Heart left ventricle (tissue), 16 donors: ENCODE data around the gene KCTD18. TPM values are rescaled to one million over a fixed set of nuclear protein-coding genes. Genes with fewer than 3 reads are reported as not detected.

Experiments
- ATAC-seq, 4 donors: fragments of 200-7000 bp; cut with Tn5 transposase; one replicate each; pipeline ENCODE4 v1.9.1; 2020 to 2022; ENCODE audit warnings: moderate library complexity in 4 of 4, mild to moderate bottlenecking in 3 of 4, moderate number of reproducible peaks in 1 of 4
- DNase-seq, 5 donors: peaks; one replicate each; pipeline ENCODE4 v3.0.0-alpha.2; 2020
- H3K27ac ChIP-seq, 12 donors: fragments of 200-600 bp; sonication (generic) in 4 of 12; one replicate each; pipeline versions ENCODE4 v1.5.0 to v1.8.0; 2016 to 2022; ENCODE audit warnings: mild to moderate bottlenecking in 2 of 12
- H3K27me3 ChIP-seq, 9 donors: fragments of 200-600 bp; sonication (generic) in 2 of 9; one replicate each; pipeline versions ENCODE4 v1.5.1 to v1.8.0; 2016 to 2022; ENCODE audit warnings: mild to moderate bottlenecking in 3 of 9
- H3K36me3 ChIP-seq, 9 donors: fragments of 200-600 bp; sonication (generic) in 2 of 9; one replicate each; pipeline versions ENCODE4 v1.5.0 to v1.8.0; 2018 to 2022; ENCODE audit warnings: mild to moderate bottlenecking in 2 of 9
- H3K4me1 ChIP-seq, 12 donors: fragments of 200-600 bp; sonication (generic) in 4 of 12; one replicate each; pipeline versions ENCODE4 v1.5.0 to v1.8.0; 2016 to 2022; ENCODE audit warnings: mild to moderate bottlenecking in 3 of 12
- H3K4me3 ChIP-seq, 12 donors: fragments of 200-600 bp; sonication (generic) in 4 of 12; one replicate each; pipeline versions ENCODE4 v1.5.0 to v1.8.0; 2017 to 2022; ENCODE audit warnings: mild to moderate bottlenecking in 9 of 12, moderate library complexity in 4 of 12
- H3K9me3 ChIP-seq, 12 donors: fragments of 200-600 bp; sonication (generic) in 4 of 12; one replicate each; pipeline versions ENCODE4 v1.5.0 to v1.8.0; 2016 to 2022; ENCODE audit warnings: mild to moderate bottlenecking in 1 of 12
- POLR2A ChIP-seq, 2 donors: fragments of 450-650 bp; IDR thresholded peaks; one replicate each; pipeline ENCODE4 v1.6.1; 2017; ENCODE audit warnings: antibody characterized with exemption in 2 of 2, mild to moderate bottlenecking in 2 of 2, moderate library complexity in 2 of 2
- WGBS, 4 donors: extraction: QIAGEN DNeasy Blood & Tissue Kit in 2 of 4; methylation state at CpG; one replicate each; pipeline versions ENCODE4 v1.1.5 to v1.1.7; 2013 to 2018; 5-methylcytosine and 5-hydroxymethylcytosine counted together
- intact Hi-C, 10 donors: fragments of 100-400 bp; cut with DNase I; formaldehyde crosslinking; loops; one replicate each; pipeline versions ENCODE4 v1.11.1 to v1.14.2; 2022
- polyA plus RNA-seq, 2 donors: library from polyadenylated mRNA; stranded (reverse); fragments of 200-250 nt; gene quantifications; one replicate each; pipeline ENCODE4 v1.2.3, GENCODE V29; 2013
- total RNA-seq, 9 donors: library from RNA; depleted of rRNA in 2 of 9; stranded (reverse); fragments of >200 nt in 2 of 9; fragmentation: NEBNext Ultra II Directional in 3 of 9; extraction: Animal tissue kit (Norgen Biotek cat#: 25700) in 3 of 9; gene quantifications; one replicate each; pipeline versions ENCODE4 v1.1.0 to v1.2.4, GENCODE V29; 2016 to 2023
- TF ChIP-seq, protein P1 (sequence below), 12 donors: fragments of 200-600 bp; sonication (generic) in 4 of 12; IDR thresholded peaks; one replicate each; pipeline versions ENCODE4 v1.5.0 to v1.8.0; 2018 to 2022; ENCODE audit warnings: antibody characterized with exemption in 12 of 12, mild to moderate bottlenecking in 5 of 12
- donor health status: ischemic (EF 13 %, LVEDD 7.1; RV severe dilation, severe dysfunction).
- donor health status: healthy with polysubstance abuse.
- donor health status: DM: no; HTN: yes; CAD: no.
- donor health status: DM: no; HTN: no; CAD: no.
- donor health status: ischemic (EF 25% LVEDD 6.9; RV normal size, moderate dysfunction).
- donor health status: ischemic (EF 25% LVEDD 5.7; RV mildly dilated, moderate dysfunction).
- donor health status: healthy.
- donor health status: DM: yes; HTN: yes; CAD: no.
- donor health status: ischemic (EF 35%, LVEDD 5.7; RV mildly dilated, moderate dysfunction).
- donor health status: nonischemic (EF 11% LVEDD 7.7; RV severe dilation, severe dysfunction).
- donor health status: DM: yes; HTN: yes; CAD: no.
- donor health status: PGD.
- donor health status: ischemic (EF 29% LVEDD 5.4; RV normal size, mild dysfunction).
- donor health status: nonischemic (EF 23%, LVEDD 6.1; RV moderate dilation, normal function).

KCTD18 gene
- total and polyA plus RNA-seq, 11 donors, result 3.6 to 16.0 (median 11.8) TPM

DNA sequence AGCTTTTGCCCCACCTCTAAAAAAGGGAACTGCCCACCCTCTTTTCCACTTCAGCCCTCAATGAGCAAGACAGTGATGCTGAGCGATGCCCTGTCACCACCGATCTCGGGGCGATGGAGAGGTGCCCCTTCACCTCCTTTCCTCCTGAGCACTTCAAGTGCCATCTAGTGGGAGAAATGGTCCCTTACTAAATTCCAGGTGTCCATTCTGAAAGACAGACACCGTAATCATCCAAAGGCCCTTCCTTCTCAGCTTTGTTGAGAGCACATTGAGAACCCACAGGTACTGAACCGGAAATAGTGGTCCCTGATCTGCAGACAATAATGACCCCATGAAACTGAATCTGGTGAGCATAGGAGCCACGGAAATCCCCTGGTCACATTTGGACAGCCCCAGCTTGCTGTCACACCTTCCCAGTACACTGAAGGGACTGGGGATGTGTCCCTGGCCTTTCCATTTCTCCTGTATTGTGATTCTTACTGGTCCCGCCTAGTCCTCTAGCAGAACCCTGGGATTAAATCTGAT lies 38.5 kb downstream of the KCTD18 start:
- H3K36me3 ChIP-seq, result peaks cover 0 to 95% (median 82%) of the 10 kb centered on the region in 9 donors
- 56 to 64% (median 61%) methylated on average over 8 of the region's 8 CpGs for WGBS, 4 donors
- no peak for DNase-seq
- ATAC-seq, result no peak
- peaks cover 0 to 14% (median 1%) of the 10 kb centered on the region in 12 donors for H3K4me1 ChIP-seq
- TF ChIP-seq POLR2A (IDR thresholded peaks at IDR 0.05), result no peak
- TF ChIP-seq, protein P1, sequence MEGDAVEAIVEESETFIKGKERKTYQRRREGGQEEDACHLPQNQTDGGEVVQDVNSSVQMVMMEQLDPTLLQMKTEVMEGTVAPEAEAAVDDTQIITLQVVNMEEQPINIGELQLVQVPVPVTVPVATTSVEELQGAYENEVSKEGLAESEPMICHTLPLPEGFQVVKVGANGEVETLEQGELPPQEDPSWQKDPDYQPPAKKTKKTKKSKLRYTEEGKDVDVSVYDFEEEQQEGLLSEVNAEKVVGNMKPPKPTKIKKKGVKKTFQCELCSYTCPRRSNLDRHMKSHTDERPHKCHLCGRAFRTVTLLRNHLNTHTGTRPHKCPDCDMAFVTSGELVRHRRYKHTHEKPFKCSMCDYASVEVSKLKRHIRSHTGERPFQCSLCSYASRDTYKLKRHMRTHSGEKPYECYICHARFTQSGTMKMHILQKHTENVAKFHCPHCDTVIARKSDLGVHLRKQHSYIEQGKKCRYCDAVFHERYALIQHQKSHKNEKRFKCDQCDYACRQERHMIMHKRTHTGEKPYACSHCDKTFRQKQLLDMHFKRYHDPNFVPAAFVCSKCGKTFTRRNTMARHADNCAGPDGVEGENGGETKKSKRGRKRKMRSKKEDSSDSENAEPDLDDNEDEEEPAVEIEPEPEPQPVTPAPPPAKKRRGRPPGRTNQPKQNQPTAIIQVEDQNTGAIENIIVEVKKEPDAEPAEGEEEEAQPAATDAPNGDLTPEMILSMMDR (IDR thresholded peaks at IDR 0.05), result peak in 11 of 12 donors; percentile 22 to 61 (median 47)
- no peaks in the 10 kb centered on the region for H3K27me3 ChIP-seq
- H3K9me3 ChIP-seq, result no peaks in the 10 kb centered on the region
- H3K4me3 ChIP-seq, result no peak overlapping the region
- H3K27ac ChIP-seq, result no peak overlapping the region
- intact Hi-C loops, result loop anchor here in 6 of 10 donors (5.0 to 10.0 kb wide), 5 partner anchors 164 to 489 kb away; partner anchors contain the start of gene SPATS2L (in 6 of the 6)

DNA sequence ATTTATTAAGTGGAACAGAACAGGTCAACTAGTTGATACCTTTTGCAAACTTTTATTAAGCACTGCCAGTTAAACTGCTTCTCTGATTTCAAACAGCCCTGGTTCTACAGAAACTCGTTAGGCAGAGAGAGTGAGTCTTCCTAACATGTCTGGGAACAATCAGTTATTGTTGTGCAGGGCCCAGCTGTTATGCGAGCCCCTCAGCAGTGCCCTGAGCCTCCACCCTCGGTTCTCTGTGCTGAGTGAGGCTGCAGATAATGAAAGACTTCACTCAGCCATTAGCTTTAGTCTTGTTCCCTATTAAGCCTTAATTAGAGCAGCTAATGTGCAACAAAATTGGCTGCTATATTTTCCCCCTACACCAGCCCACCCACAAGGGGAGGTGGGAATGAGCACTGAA lies 39.6 kb downstream of the KCTD18 start:
- no peak for TF ChIP-seq POLR2A (IDR thresholded peaks at IDR 0.05)
- TF ChIP-seq, protein P1 (IDR thresholded peaks at IDR 0.05), result no peak
- Histone ChIP-seq H3K36me3 (peaks cover 0 to 93% (median 70%) of the 10 kb centered on the region in 9 donors), H3K27ac (peak overlapping the region in 2 of 12 donors; percentile 35 to 64)

DNA sequence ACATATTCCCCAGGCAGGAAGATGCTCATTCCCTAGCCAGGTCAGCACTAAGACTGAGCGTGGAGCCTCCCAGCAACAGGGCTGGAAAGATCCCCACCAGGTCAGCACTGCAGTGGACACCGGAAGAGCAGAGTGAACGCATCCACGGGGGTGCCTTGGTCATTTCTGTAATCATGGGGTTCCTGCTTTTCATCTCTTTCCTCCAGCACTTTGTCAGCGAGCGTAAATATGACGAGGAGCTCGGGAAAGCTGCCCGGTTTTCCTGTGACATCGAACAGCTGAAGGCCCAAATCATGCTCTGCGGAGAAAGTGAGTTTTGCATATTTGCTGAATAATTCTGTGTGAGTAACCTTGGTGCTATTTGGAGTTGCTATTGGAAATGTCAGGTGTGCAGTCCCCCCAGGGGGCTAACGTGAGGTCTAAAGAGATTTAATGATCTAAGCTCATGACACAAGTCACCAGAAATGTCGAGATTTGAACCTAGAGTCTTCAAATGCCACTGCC lies 40.1 kb downstream of the KCTD18 start:
- WGBS, 4 donors, result 77 to 86% (median 83%) methylated on average over 13 of the region's 13 CpGs
- TF ChIP-seq, protein P1 (IDR thresholded peaks at IDR 0.05), result no peak
- TF ChIP-seq POLR2A (IDR thresholded peaks at IDR 0.05), result no peak
- peaks cover 0 to 92% (median 66%) of the 10 kb centered on the region in 9 donors for H3K36me3 ChIP-seq
- H3K4me1 ChIP-seq, result peaks cover 0 to 19% (median 1%) of the 10 kb centered on the region in 12 donors
- DNase-seq (peak in 1 of 5 donors; percentile 45), ATAC-seq (peak; percentile 11 to 42 (median 24))
- H3K27ac ChIP-seq, result peak overlapping the region in 3 of 12 donors; percentile 9 to 64 (median 35)
- H3K27me3 ChIP-seq, result no peaks in the 10 kb centered on the region
- intact Hi-C loops, result loop anchor here in 6 of 10 donors (5.0 to 10.0 kb wide), 5 partner anchors 162 to 487 kb away; partner anchors contain the start of gene SPATS2L (in 6 of the 6)
- no peaks in the 10 kb centered on the region for H3K9me3 ChIP-seq
- H3K4me3 ChIP-seq, result no peak overlapping the region

More for the DNA sequence above, 39.6 kb downstream of the KCTD18 start:
- no peak for DNase-seq
- no peak overlapping the region for H3K4me3 ChIP-seq
- intact Hi-C loops, result loop anchor here in 6 of 10 donors (5.0 to 10.0 kb wide), 5 partner anchors 163 to 488 kb away; partner anchors contain the start of gene SPATS2L (in 6 of the 6)
- 67 to 81% (median 77%) methylated on average over 3 of the region's 3 CpGs for WGBS, 4 donors
- no peak for ATAC-seq
- peaks cover 0 to 19% (median 1%) of the 10 kb centered on the region in 12 donors for H3K4me1 ChIP-seq
- H3K9me3 ChIP-seq, result no peaks in the 10 kb centered on the region
- no peaks in the 10 kb centered on the region for H3K27me3 ChIP-seq
